PC-3 (cell line): ENCODE measurements around the gene UBAP2. TPM values are rescaled to one million over a fixed set of nuclear protein-coding genes. Genes with fewer than 3 reads are reported as not detected.

Source experiments
- ATAC-seq: fragments of 200-7000 bp; cut with Tn5 transposase; 2 replicates; pipeline ENCODE4 v1.9.1; 2020; ENCODE audit warnings: mild to moderate bottlenecking, moderate library complexity
- BruUV-seq: library from RNA; stranded (reverse); fragments of 400-500 nt; replicated peaks from 2 replicates; lab custom pipeline; 2021; lab: Mats Ljungman, UMichigan
- CTCF ChIA-PET: fragments of 300-600 bp; sonication (Branson Sonifier 250); formaldehyde crosslinking; loops from one replicate; lab custom pipeline; 2022; ENCODE audit warnings: antibody characterized with exemption; lab: Charles Lee
- POLR2A ChIA-PET: fragments of 300-600 bp; sonication (Branson Sonifier 250); formaldehyde crosslinking; loops from one replicate; lab custom pipeline; 2022; ENCODE audit warnings: antibody characterized with exemption; ENCODE audit not compliant: unreplicated experiment; lab: Charles Lee
- DNase-seq: peaks from one replicate; pipeline ENCODE4 v3.0.0-alpha.2; 2015
- H2AFZ ChIP-seq: fragments of 300-600 bp; sonication (generic); 2 replicates; pipeline ENCODE4 v1.6.0; 2016; ENCODE audit warnings: antibody characterized with exemption, low read length
- H3F3A ChIP-seq: fragments of 300-600 bp; sonication (generic); one replicate; pipeline ENCODE4 v1.6.0; 2017; ENCODE audit warnings: antibody characterized with exemption, low read length, control low read depth, mild to moderate bottlenecking; ENCODE audit not compliant: unreplicated experiment
- H3K27ac ChIP-seq: fragments of 300-600 bp; sonication (generic); 2 replicates; pipeline ENCODE4 v1.5.1; 2016; ENCODE audit warnings: mild to moderate bottlenecking, low read length
- H3K27me3 ChIP-seq: fragments of 300-600 bp; sonication (generic); 2 replicates; pipeline ENCODE4 v1.6.1; 2016; ENCODE audit warnings: low read length, mixed read lengths
- H3K36me3 ChIP-seq: fragments of 300-600 bp; sonication (generic); 2 replicates; pipeline ENCODE4 v1.6.1; 2016; ENCODE audit warnings: low read depth, mixed run types, low read length, mixed read lengths
- H3K4me1 ChIP-seq: fragments of 300-600 bp; sonication (generic); 2 replicates; pipeline ENCODE4 v1.5.1; 2016; ENCODE audit warnings: low read length; ENCODE audit not compliant: insufficient read depth
- H3K4me2 ChIP-seq: fragments of 300-600 bp; sonication (generic); 2 replicates; pipeline ENCODE4 v1.6.0; 2016; ENCODE audit warnings: low read length
- H3K4me3 ChIP-seq: fragments of 300-600 bp; sonication (generic); 2 replicates; pipeline ENCODE4 v1.5.1; 2016; ENCODE audit warnings: mild to moderate bottlenecking, low read length, mixed read lengths
- H3K79me2 ChIP-seq: fragments of 300-600 bp; sonication (generic); 2 replicates; pipeline ENCODE4 v1.6.1; 2017; ENCODE audit warnings: low read length, mixed read lengths
- H3K9ac ChIP-seq: fragments of 300-600 bp; sonication (generic); 2 replicates; pipeline ENCODE4 v1.6.0; 2016; ENCODE audit warnings: mild to moderate bottlenecking, low read length
- H3K9me2 ChIP-seq: fragments of 300-600 bp; sonication (generic); replicated peaks from 2 replicates; pipeline ENCODE4 v1.6.1; 2016; ENCODE audit warnings: mixed run types, low read length, mixed read lengths
- H3K9me3 ChIP-seq: fragments of 300-600 bp; sonication (generic); 2 replicates; pipeline ENCODE4 v1.6.1; 2016; ENCODE audit warnings: low read length, mixed read lengths
- H4K20me1 ChIP-seq: fragments of 300-600 bp; sonication (generic); 2 replicates; pipeline ENCODE4 v1.6.1; 2016; ENCODE audit warnings: low read length, mixed read lengths
- CTCF ChIP-seq: fragments of 300-600 bp; sonication (generic); conservative IDR thresholded peaks from 2 replicates; pipeline ENCODE4 v1.5.1; 2017; ENCODE audit warnings: antibody characterized with exemption, low read depth, mild to moderate bottlenecking, low read length
- EZH2 ChIP-seq: fragments of 300-600 bp; sonication (generic); IDR thresholded peaks from one replicate; pipeline ENCODE4 v1.6.1; 2017; ENCODE audit warnings: antibody characterized with exemption, mild to moderate bottlenecking, low read length; ENCODE audit not compliant: unreplicated experiment
- EZH2phosphoT487 ChIP-seq: fragments of 300-600 bp; sonication (generic); IDR thresholded peaks from 2 replicates; pipeline ENCODE4 v1.6.1; 2018; ENCODE audit warnings: mild to moderate bottlenecking, antibody characterized with exemption, low read length, borderline replicate concordance
- intact Hi-C: fragments of 100-400 bp; cut with micrococcal nuclease; formaldehyde crosslinking; loops from 2 replicates; pipeline ENCODE4 v1.9.0; 2023
- total RNA-seq: library from RNA; depleted of rRNA; stranded (reverse); fragments of >200 nt; gene quantifications from 2 replicates; pipeline ENCODE4 v1.2.3, GENCODE V29; 2014

Gene UBAP2
- total RNA-seq, 1 experiment from 2014 or later: 12.6 TPM

GRCh38 chr9:34085581-34086500 lies 37.2 kb upstream of the UBAP2 start:
- ChIA-PET CTCF (no interaction called here), POLR2A (no interaction called here)
- DNase-seq: no peak
- H3K27me3 ChIP-seq: no peaks in the 10 kb centered on the region
- H3K4me2 ChIP-seq: no peak overlapping the region
- H4K20me1 ChIP-seq: no peaks in the 10 kb centered on the region
- TF ChIP-seq EZH2phosphoT487 (no peak), CTCF (no peak)
- H3K9me3 ChIP-seq: no peaks in the 10 kb centered on the region
- H2AFZ ChIP-seq: no peak overlapping the region
- H3K4me1 ChIP-seq: no peaks in the 10 kb centered on the region
- intact Hi-C loops: no loop called here
- H3K9me2 ChIP-seq: no peaks in the 10 kb centered on the region
- no peak overlapping the region for H3K27ac ChIP-seq
- no TSS peak for BruUV-seq
- peak; percentile 27; the same call in 1 of the 2 replicates for ATAC-seq
- peaks cover 7% of the 10 kb centered on the region; the same call in 1 of the 2 replicates for H3K36me3 ChIP-seq
- no peaks in the 10 kb centered on the region for H3F3A ChIP-seq
- no peak overlapping the region for H3K4me3 ChIP-seq
- no peak overlapping the region for H3K9ac ChIP-seq
- no peaks in the 10 kb centered on the region for H3K79me2 ChIP-seq

- no TSS peak for BruUV-seq
- H3K9me2 ChIP-seq: no peaks in the 10 kb centered on the region
- H3K4me2 ChIP-seq: no peak overlapping the region
- H3K4me1 ChIP-seq: no peaks in the 10 kb centered on the region
- no peak for ATAC-seq
- peaks cover 7% of the 10 kb centered on the region; the same call in 1 of the 2 replicates for H3K36me3 ChIP-seq
- TF ChIP-seq CTCF (no peak), EZH2 (no peak), EZH2phosphoT487 (no peak)
- no peaks in the 10 kb centered on the region for H3K79me2 ChIP-seq
- ChIA-PET POLR2A (interaction anchor here (0.6 kb wide), 1 partner anchor 12 kb away, joined by 3 read pairs; no protein-coding TSS in a partner anchor), CTCF (no interaction called here)
- intact Hi-C loops: no loop called here
- no peaks in the 10 kb centered on the region for H3F3A ChIP-seq
- H4K20me1 ChIP-seq: no peaks in the 10 kb centered on the region
- H3K4me3 ChIP-seq: no peak overlapping the region
- no peak for DNase-seq
- no peaks in the 10 kb centered on the region for H3K27me3 ChIP-seq
- H3K9me3 ChIP-seq: no peaks in the 10 kb centered on the region
- H3K9ac ChIP-seq: no peak overlapping the region
- no peak overlapping the region for H3K27ac ChIP-seq
- H2AFZ ChIP-seq: no peak overlapping the region
These were observed 35.9 kb upstream of the UBAP2 start for GRCh38 chr9:34084562-34084961.

- Histone ChIP-seq H3K9ac (no peak overlapping the region), H3K79me2 (no peaks in the 10 kb centered on the region), H3K4me1 (no peaks in the 10 kb centered on the region), H3K9me3 (no peaks in the 10 kb centered on the region), H3K4me3 (no peak overlapping the region), H3K27ac (no peak overlapping the region), H3F3A (no peaks in the 10 kb centered on the region), H3K27me3 (no peaks in the 10 kb centered on the region), H2AFZ (no peak overlapping the region), H3K9me2 (no peaks in the 10 kb centered on the region), H3K4me2 (no peak overlapping the region), H3K36me3 (no peaks in the 10 kb centered on the region), H4K20me1 (no peaks in the 10 kb centered on the region)
- intact Hi-C loops: no loop called here
- no peak for TF ChIP-seq CTCF
- TF ChIP-seq EZH2: no peak
- TF ChIP-seq EZH2phosphoT487: no peak
- ATAC-seq (peak; percentile 43), DNase-seq (peak; percentile 57)
- no TSS peak for BruUV-seq
- ChIA-PET POLR2A (no interaction called here), CTCF (no interaction called here)
These were observed 30.5 kb upstream of the UBAP2 start for GRCh38 chr9:34079181-34079580.
